ENCODE results near the gene BRIP1.

DNA sequence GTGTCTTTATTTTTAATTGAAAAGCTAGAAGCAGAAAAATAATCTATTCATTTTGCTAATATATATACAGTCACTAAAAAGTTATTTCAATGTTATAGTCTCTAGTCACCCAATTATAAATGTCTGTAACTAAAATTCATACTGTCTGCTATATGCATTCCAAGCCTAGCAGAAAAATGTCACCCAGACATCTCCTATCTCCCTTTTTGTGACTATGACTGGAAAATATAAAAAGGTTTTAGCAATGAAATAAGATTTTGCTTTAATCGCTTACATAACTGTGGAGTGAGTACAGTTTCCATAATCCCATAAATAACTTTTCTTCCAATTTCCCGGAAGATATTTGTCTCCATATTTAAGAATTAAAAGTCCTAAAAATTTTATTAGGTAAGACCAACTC is 88.6 kb downstream of the BRIP1 start:
- TF ChIP-seq, protein P1, sequence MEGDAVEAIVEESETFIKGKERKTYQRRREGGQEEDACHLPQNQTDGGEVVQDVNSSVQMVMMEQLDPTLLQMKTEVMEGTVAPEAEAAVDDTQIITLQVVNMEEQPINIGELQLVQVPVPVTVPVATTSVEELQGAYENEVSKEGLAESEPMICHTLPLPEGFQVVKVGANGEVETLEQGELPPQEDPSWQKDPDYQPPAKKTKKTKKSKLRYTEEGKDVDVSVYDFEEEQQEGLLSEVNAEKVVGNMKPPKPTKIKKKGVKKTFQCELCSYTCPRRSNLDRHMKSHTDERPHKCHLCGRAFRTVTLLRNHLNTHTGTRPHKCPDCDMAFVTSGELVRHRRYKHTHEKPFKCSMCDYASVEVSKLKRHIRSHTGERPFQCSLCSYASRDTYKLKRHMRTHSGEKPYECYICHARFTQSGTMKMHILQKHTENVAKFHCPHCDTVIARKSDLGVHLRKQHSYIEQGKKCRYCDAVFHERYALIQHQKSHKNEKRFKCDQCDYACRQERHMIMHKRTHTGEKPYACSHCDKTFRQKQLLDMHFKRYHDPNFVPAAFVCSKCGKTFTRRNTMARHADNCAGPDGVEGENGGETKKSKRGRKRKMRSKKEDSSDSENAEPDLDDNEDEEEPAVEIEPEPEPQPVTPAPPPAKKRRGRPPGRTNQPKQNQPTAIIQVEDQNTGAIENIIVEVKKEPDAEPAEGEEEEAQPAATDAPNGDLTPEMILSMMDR (IDR thresholded peaks at IDR 0.05; ENCODE audit: low read depth, low read length) = no peak
- TF ChIP-seq EZH2phosphoT487 (IDR thresholded peaks at IDR 0.05; ENCODE audit: low read depth) = no peak

All from OCI-LY3 (cell line).